ENCODE results near the gene EHD1.

DNA sequence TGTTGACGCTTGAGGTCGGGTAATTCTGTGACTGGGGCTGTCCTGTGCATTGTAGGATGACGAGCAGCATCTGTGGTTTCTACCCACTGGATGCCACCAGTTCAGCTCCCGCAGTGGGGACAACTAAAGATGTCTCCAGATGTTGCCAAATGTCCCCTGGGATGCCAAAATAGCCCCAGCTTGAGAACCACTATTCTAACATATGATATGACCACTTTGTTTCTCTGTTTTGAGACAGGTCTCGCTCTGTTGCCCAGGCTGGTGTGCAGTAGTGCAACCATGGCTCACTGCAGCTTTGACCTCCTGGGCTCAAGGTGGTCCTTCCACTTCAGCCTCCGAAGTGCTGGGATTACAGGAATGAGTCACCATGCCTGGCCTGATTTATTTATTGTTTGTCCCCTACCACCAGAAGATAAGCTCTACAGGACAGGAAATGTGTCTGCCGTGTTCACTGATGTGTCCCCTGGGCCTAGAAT is 63.7 kb downstream of the EHD1 start:
- TF ChIP-seq EP300 (IDR thresholded peaks at IDR 0.05; ENCODE audit: low read depth) = no peak
- TF ChIP-seq, protein P1, sequence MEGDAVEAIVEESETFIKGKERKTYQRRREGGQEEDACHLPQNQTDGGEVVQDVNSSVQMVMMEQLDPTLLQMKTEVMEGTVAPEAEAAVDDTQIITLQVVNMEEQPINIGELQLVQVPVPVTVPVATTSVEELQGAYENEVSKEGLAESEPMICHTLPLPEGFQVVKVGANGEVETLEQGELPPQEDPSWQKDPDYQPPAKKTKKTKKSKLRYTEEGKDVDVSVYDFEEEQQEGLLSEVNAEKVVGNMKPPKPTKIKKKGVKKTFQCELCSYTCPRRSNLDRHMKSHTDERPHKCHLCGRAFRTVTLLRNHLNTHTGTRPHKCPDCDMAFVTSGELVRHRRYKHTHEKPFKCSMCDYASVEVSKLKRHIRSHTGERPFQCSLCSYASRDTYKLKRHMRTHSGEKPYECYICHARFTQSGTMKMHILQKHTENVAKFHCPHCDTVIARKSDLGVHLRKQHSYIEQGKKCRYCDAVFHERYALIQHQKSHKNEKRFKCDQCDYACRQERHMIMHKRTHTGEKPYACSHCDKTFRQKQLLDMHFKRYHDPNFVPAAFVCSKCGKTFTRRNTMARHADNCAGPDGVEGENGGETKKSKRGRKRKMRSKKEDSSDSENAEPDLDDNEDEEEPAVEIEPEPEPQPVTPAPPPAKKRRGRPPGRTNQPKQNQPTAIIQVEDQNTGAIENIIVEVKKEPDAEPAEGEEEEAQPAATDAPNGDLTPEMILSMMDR (IDR thresholded peaks at IDR 0.05) = no peak
- no peak for TF ChIP-seq POLR2A (IDR thresholded peaks at IDR 0.05)
- TF ChIP-seq POLR2AphosphoS5 (IDR thresholded peaks at IDR 0.05) = no peak
